GM23338 (cell line): ENCODE data around the gene CCNG1. TPM values are rescaled to one million over a fixed set of nuclear protein-coding genes. Genes with fewer than 3 reads are reported as not detected.

Source experiments
- ATAC-seq: fragments of 200-7000 bp; cut with Tn5 transposase; 3 replicates; pipeline ENCODE4 v1.9.1; 2020
- DNase-seq: peaks from one replicate; pipeline ENCODE4 v3.0.0-alpha.2; 2015; ENCODE audit warnings: low spot score
- H2AFZ ChIP-seq: fragments of 200-600 bp; sonication (generic); 2 replicates; pipeline ENCODE4 v1.8.0; 2016; ENCODE audit warnings: antibody characterized with exemption, mild to moderate bottlenecking, moderate library complexity
- H3F3A ChIP-seq: fragments of 200-600 bp; sonication (generic); replicated peaks from 2 replicates; pipeline ENCODE4 v1.8.0; 2017; ENCODE audit warnings: antibody characterized with exemption, mixed run types, low read depth
- H3K27ac ChIP-seq: fragments of 200-600 bp; sonication (generic); 2 replicates; pipeline ENCODE4 v1.6.1; 2016; ENCODE audit warnings: low read depth
- H3K27me3 ChIP-seq: fragments of 200-600 bp; sonication (generic); 2 replicates; pipeline ENCODE4 v1.8.0; 2016; ENCODE audit warnings: mild to moderate bottlenecking, mixed run types, moderate library complexity; ENCODE audit not compliant: insufficient read depth
- H3K36me3 ChIP-seq: fragments of 200-600 bp; sonication (generic); 2 replicates; pipeline ENCODE4 v1.8.0; 2016; ENCODE audit warnings: mild to moderate bottlenecking; ENCODE audit not compliant: insufficient read depth
- H3K4me1 ChIP-seq: fragments of 200-600 bp; sonication (generic); 2 replicates; pipeline ENCODE4 v1.8.0; 2016; ENCODE audit warnings: mild to moderate bottlenecking, moderate library complexity; ENCODE audit not compliant: insufficient read depth
- H3K4me2 ChIP-seq: fragments of 200-600 bp; sonication (generic); 2 replicates; pipeline ENCODE4 v1.7.1; 2017; ENCODE audit warnings: mixed run types
- H3K4me3 ChIP-seq: fragments of 200-600 bp; sonication (generic); 2 replicates; pipeline ENCODE4 v1.6.1; 2016; ENCODE audit warnings: mixed run types
- H3K79me2 ChIP-seq: fragments of 200-600 bp; sonication (generic); replicated peaks from 2 replicates; pipeline ENCODE4 v1.8.0; 2017; ENCODE audit warnings: mild to moderate bottlenecking; ENCODE audit not compliant: insufficient read depth
- H3K9me2 ChIP-seq: fragments of 200-600 bp; sonication (generic); 2 replicates; pipeline ENCODE4 v1.8.0; 2017; ENCODE audit not compliant: insufficient read depth
- H4K20me1 ChIP-seq: fragments of 200-600 bp; sonication (generic); replicated peaks from 2 replicates; pipeline ENCODE4 v1.8.0; 2017; ENCODE audit warnings: mild to moderate bottlenecking; ENCODE audit not compliant: insufficient read depth
- H3K27ac Mint-ChIP-seq: 2 replicates; pipeline ENCODE4 v1.8.0; 2020; ENCODE audit warnings: inconsistent platforms, mild to moderate bottlenecking, moderate library complexity, mixed read lengths
- H3K27me3 Mint-ChIP-seq: 3 replicates; pipeline ENCODE4 v1.8.0; 2022; ENCODE audit warnings: low read depth, mild to moderate bottlenecking, moderate library complexity, mixed read lengths, inconsistent platforms; ENCODE audit not compliant: insufficient read depth, poor library complexity
- H3K36me3 Mint-ChIP-seq: 3 replicates; pipeline ENCODE4 v1.8.0; 2021; ENCODE audit warnings: low read depth, mild to moderate bottlenecking, inconsistent platforms, moderate library complexity, mixed read lengths
- H3K4me1 Mint-ChIP-seq: 3 replicates; pipeline ENCODE4 v1.8.0; 2020; ENCODE audit warnings: mild to moderate bottlenecking, inconsistent platforms, mixed read lengths
- H3K4me3 Mint-ChIP-seq: 3 replicates; pipeline ENCODE4 v1.8.0; 2021; ENCODE audit warnings: moderate library complexity, mild to moderate bottlenecking, inconsistent platforms, mixed read lengths
- H3K9me3 Mint-ChIP-seq: 3 replicates; pipeline ENCODE4 v1.8.0; 2020; ENCODE audit warnings: moderate library complexity, mild to moderate bottlenecking, inconsistent platforms, mixed read lengths
- CREB1 ChIP-seq: fragments of 250-450 bp; sonication (Bioruptor Pico); IDR thresholded peaks from 2 replicates; pipeline ENCODE4 v1.5.0; 2020; ENCODE audit warnings: low read depth, mild to moderate bottlenecking, moderate library complexity
- CTCF ChIP-seq, 2 experiments: fragments of 200-600 bp in 1 of 2; sonication (generic) in 1 of 2; conservative IDR thresholded peaks; 2 replicates each; pipeline versions ENCODE4 v1.5.1 to v1.6.1; 2016 to 2017; ENCODE audit warnings: antibody characterized with exemption in 2 of 2, low read depth in 2 of 2, mild to moderate bottlenecking in 2 of 2, moderate library complexity in 1 of 2
- ETS1 ChIP-seq: IDR thresholded peaks from 2 replicates; pipeline ENCODE4 v1.6.1; 2016; ENCODE audit warnings: antibody characterized with exemption
- EZH2phosphoT487 ChIP-seq: fragments of 200-600 bp; sonication (generic); IDR thresholded peaks from one replicate; pipeline ENCODE4 v1.8.1; 2018; ENCODE audit warnings: antibody characterized with exemption; ENCODE audit not compliant: unreplicated experiment
- POLR2AphosphoS5 ChIP-seq: IDR thresholded peaks from 2 replicates; pipeline ENCODE4 v1.6.1; 2016; ENCODE audit warnings: antibody characterized with exemption, low read depth
- STAT1 ChIP-seq: IDR thresholded peaks from one replicate; pipeline ENCODE4 v1.6.1; 2016; ENCODE audit warnings: antibody characterized with exemption; ENCODE audit not compliant: unreplicated experiment
- ZNF462 ChIP-seq: fragments of 250-450 bp; sonication (Bioruptor Pico); IDR thresholded peaks from 2 replicates; pipeline ENCODE4 v1.5.0; 2020; ENCODE audit warnings: mild to moderate bottlenecking, moderate library complexity
- polyA plus RNA-seq: library from polyadenylated mRNA; unstranded; fragments of >200 nt; fragmentation: Nextera tagmentation; extraction: Ambion mirVana; gene quantifications from 2 replicates; pipeline ENCODE4 v1.2.1, GENCODE V29; 2016
- total RNA-seq: library from RNA; depleted of rRNA; stranded (reverse); fragments of >200 nt; shearing (Covaris generic); gene quantifications from 2 replicates; pipeline ENCODE4 v1.2.3, GENCODE V29; 2014

The CCNG1 gene
- total and polyA plus RNA-seq, 2 experiments from 2014 or later = 431 to 496 TPM

GRCh38 chr5:163459819-163460561 is 22.6 kb downstream of the CCNG1 start, which contains the start of gene NUDCD2:
TSS of gene NUDCD2 (minus strand) at chr5:163460102. CDS start at chr5:163460050, 52 bp downstream.
- H3K4me1 Mint-ChIP-seq = peaks cover 7% of the 10 kb centered on the region
- peak within 1 kb of the TSS; percentile 86; the same call in 1 of the 2 replicates for H2AFZ ChIP-seq
- H3F3A ChIP-seq = peaks cover 9% of the 10 kb centered on the region; the same call in 1 of the 2 replicates
- peaks cover 22% of the 10 kb centered on the region; the same call in 1 of the 2 replicates for H3K36me3 ChIP-seq
- H3K36me3 Mint-ChIP-seq = peaks cover 36% of the 10 kb centered on the region
- ATAC-seq = peak; percentile 89
- peak within 1 kb of the TSS; percentile 91 for H3K4me3 ChIP-seq
- H3K9me2 ChIP-seq = no peaks in the 10 kb centered on the region; the same call in 1 of the 2 replicates
- peak; percentile 99 for DNase-seq
- peaks cover 13% of the 10 kb centered on the region for H3K27me3 Mint-ChIP-seq
- H3K9me3 Mint-ChIP-seq = peaks cover 3% of the 10 kb centered on the region; the same call in 2 of the 3 replicates
- TF ChIP-seq POLR2AphosphoS5 (peak; percentile 90), STAT1 (no peak), EZH2phosphoT487 (no peak), CTCF (conservative IDR thresholded peaks at IDR 0.05; ENCODE audit: low read depth in 2 of 2) (peak in 1 of 2 experiments; percentile 28; a peak in 1 of 4 replicates), CREB1 (CRISPR knock-in tag) (peak; percentile 71), ETS1 (no peak; the same call in 1 of the 2 replicates), ZNF462 (CRISPR knock-in tag) (no peak)
- no peaks in the 10 kb centered on the region for H3K27me3 ChIP-seq
- peak within 1 kb of the TSS; percentile 99 for H3K27ac ChIP-seq
- peaks cover 12% of the 10 kb centered on the region for H3K4me1 ChIP-seq
- no peaks in the 10 kb centered on the region for H4K20me1 ChIP-seq
- peak within 1 kb of the TSS; percentile 99 for H3K4me3 Mint-ChIP-seq
- peak within 1 kb of the TSS; percentile 100 for H3K27ac Mint-ChIP-seq
- H3K79me2 ChIP-seq = peaks cover 65% of the 10 kb centered on the region
- H3K4me2 ChIP-seq = peak within 1 kb of the TSS; percentile 96
